Choroid plexus epithelial cell (primary cell): ENCODE measurements around the gene PPFIBP2.

Experiments
- DNase-seq: peaks from one replicate; pipeline ENCODE4 v3.0.0-alpha.2; 2010; ENCODE audit warnings: low read depth
- H3K4me3 ChIP-seq: 2 replicates; pipeline ENCODE4 v1.5.1; 2011; ENCODE audit warnings: low read depth, mild to moderate bottlenecking, control low read depth, low read length, moderate library complexity
- CTCF ChIP-seq: conservative IDR thresholded peaks from 2 replicates; pipeline ENCODE4 v1.5.1; 2011; ENCODE audit warnings: low read depth, mild to moderate bottlenecking, control low read depth, inconsistent platforms, low read length, moderate library complexity

The PPFIBP2 gene

GRCh38 chr11:7547687-7548086 lies 33.9 kb downstream of the PPFIBP2 start:
- no peak for TF ChIP-seq CTCF
- no peak for DNase-seq
- no peak overlapping the region for H3K4me3 ChIP-seq

- peak; percentile 9 for TF ChIP-seq CTCF
- no peak overlapping the region for H3K4me3 ChIP-seq
- no peak for DNase-seq
Measured at GRCh38 chr11:7548659-7549274, 35.0 kb downstream of the PPFIBP2 start.

GRCh38 chr11:7549681-7550080 lies 35.9 kb downstream of the PPFIBP2 start:
- no peak overlapping the region for H3K4me3 ChIP-seq
- TF ChIP-seq CTCF, result no peak
- no peak for DNase-seq

GRCh38 chr11:7551571-7551970 lies 37.8 kb downstream of the PPFIBP2 start:
- no peak for TF ChIP-seq CTCF
- DNase-seq, result peak; percentile 81
- no peak overlapping the region for H3K4me3 ChIP-seq

- no peak for DNase-seq
- no peak for TF ChIP-seq CTCF
- no peak overlapping the region for H3K4me3 ChIP-seq
Measured at GRCh38 chr11:7552666-7553065, 38.9 kb downstream of the PPFIBP2 start.

- H3K4me3 ChIP-seq, result no peak overlapping the region
- TF ChIP-seq CTCF, result no peak
- no peak for DNase-seq
Measured at GRCh38 chr11:7555052-7555699, 41.4 kb downstream of the PPFIBP2 start.

- TF ChIP-seq CTCF, result no peak
- no peak for DNase-seq
- H3K4me3 ChIP-seq, result no peak overlapping the region
Measured at GRCh38 chr11:7558046-7558445, 44.2 kb downstream of the PPFIBP2 start.
